Endothelial cell of umbilical vein (primary cell): Measurements from ENCODE around the gene GTPBP3.

Experiments
- CTCF ChIP-seq, 2 donors: IDR thresholded peaks; 1 replicate in 1 of 2; 2 replicates in 1 of 2; pipeline ENCODE4 v1.5.1; 2011; ENCODE audit warnings: low read length in 2 of 2, mild to moderate bottlenecking in 2 of 2, moderate library complexity in 2 of 2, control low read depth in 1 of 2, inconsistent platforms in 1 of 2, low read depth in 1 of 2; ENCODE audit not compliant: insufficient read depth in 1 of 2; ENCODE audit errors: extremely low read depth in 1 of 2
- EZH2 ChIP-seq: IDR thresholded peaks from 2 replicates; pipeline ENCODE4 v1.6.1; 2012; ENCODE audit warnings: borderline replicate concordance, low read depth, mild to moderate bottlenecking, moderate library complexity, low read length, inconsistent platforms; ENCODE audit not compliant: severe bottlenecking
- JUN ChIP-seq: IDR thresholded peaks from 2 replicates; pipeline ENCODE4 v1.6.1; 2011; ENCODE audit warnings: borderline replicate concordance, low read depth; ENCODE audit not compliant: insufficient read length, insufficient read depth
- POLR2A ChIP-seq: IDR thresholded peaks from 2 replicates; pipeline ENCODE4 v1.6.1; 2012; ENCODE audit warnings: low read depth, mild to moderate bottlenecking, control low read depth, low read length
- POLR2AphosphoS5 ChIP-seq: IDR thresholded peaks from 2 replicates; pipeline ENCODE4 v1.6.1; 2012; ENCODE audit warnings: low read depth, mild to moderate bottlenecking, control low read depth, low read length, moderate library complexity; ENCODE audit not compliant: insufficient read depth

GRCh38 chr19:17327068-17327653 lies 10.2 kb upstream of the GTPBP3 start:
- no peak for TF ChIP-seq POLR2AphosphoS5
- no peak for TF ChIP-seq CTCF (IDR thresholded peaks at IDR 0.05; ENCODE audit: extremely low read depth in 1 of 2, insufficient read depth in 1 of 2, low read depth in 1 of 2, low read length in 2 of 2)
- TF ChIP-seq POLR2A: no peak
- TF ChIP-seq EZH2: no peak
- TF ChIP-seq JUN: no peak
